ENCODE results near the gene LRRC74B.
"Not testable (repeated sequence)": the region's sequence is repeated elsewhere in the genome, so short reads cannot be mapped to it uniquely, and the experiment has no call there.

The LRRC74B gene

GRCh38 chr22:21077884-21078508 lies 32.2 kb downstream of the LRRC74B start:
- TF ChIP-seq CTCF (IDR thresholded peaks at IDR 0.05; ENCODE audit: control insufficient read depth, extremely low read depth, insufficient read depth): no peak
- DNase-seq (ENCODE audit: low read depth): no peak
- no peak overlapping the region for H3K4me3 ChIP-seq (ENCODE audit: low read depth, low read length)

GRCh38 chr22:21078916-21079315 lies 33.2 kb downstream of the LRRC74B start:
- TF ChIP-seq CTCF (IDR thresholded peaks at IDR 0.05; ENCODE audit: control insufficient read depth, extremely low read depth, insufficient read depth): no peak
- no peak for DNase-seq (ENCODE audit: low read depth)
- H3K4me3 ChIP-seq (ENCODE audit: low read depth, low read length): no peak overlapping the region

GRCh38 chr22:21079493-21079892 lies 33.7 kb downstream of the LRRC74B start:
- H3K4me3 ChIP-seq (ENCODE audit: low read depth, low read length): no peak overlapping the region
- TF ChIP-seq CTCF (IDR thresholded peaks at IDR 0.05; ENCODE audit: control insufficient read depth, extremely low read depth, insufficient read depth): no peak
- DNase-seq (ENCODE audit: low read depth): no peak

- no peak for DNase-seq (ENCODE audit: low read depth)
- H3K4me3 ChIP-seq (ENCODE audit: low read depth, low read length): no peak overlapping the region
- TF ChIP-seq CTCF (IDR thresholded peaks at IDR 0.05; ENCODE audit: control insufficient read depth, extremely low read depth, insufficient read depth): no peak
These were observed 34.8 kb downstream of the LRRC74B start for GRCh38 chr22:21080435-21081137.

- TF ChIP-seq CTCF (IDR thresholded peaks at IDR 0.05; ENCODE audit: control insufficient read depth, extremely low read depth, insufficient read depth): no peak
- DNase-seq (ENCODE audit: low read depth): no peak
- no peak overlapping the region for H3K4me3 ChIP-seq (ENCODE audit: low read depth, low read length)
These were observed 36.5 kb downstream of the LRRC74B start for GRCh38 chr22:21082248-21082647.

GRCh38 chr22:21087119-21087518 lies 41.4 kb downstream of the LRRC74B start:
- no peak for TF ChIP-seq CTCF (IDR thresholded peaks at IDR 0.05; ENCODE audit: control insufficient read depth, extremely low read depth, insufficient read depth)
- no peak overlapping the region for H3K4me3 ChIP-seq (ENCODE audit: low read depth, low read length)
- DNase-seq (ENCODE audit: low read depth): no peak

GRCh38 chr22:21087926-21088325 lies 42.2 kb downstream of the LRRC74B start:
- DNase-seq (ENCODE audit: low read depth); H3K4me3 ChIP-seq (ENCODE audit: low read depth, low read length): not testable (repeated sequence)

- DNase-seq (ENCODE audit: low read depth); H3K4me3 ChIP-seq (ENCODE audit: low read depth, low read length): not testable (repeated sequence)
These were observed 45.5 kb downstream of the LRRC74B start for GRCh38 chr22:21091220-21091619.

Measured in LNCaP clone FGC (cell line).